Nephron progenitor cell (in vitro differentiated cells): ENCODE measurements around the gene PERM1.
"Not testable (repeated sequence)": the region's sequence is repeated elsewhere in the genome, so short reads cannot be mapped to it uniquely, and the experiment has no call there.

Source experiments
- DNase-seq: peaks from one replicate; pipeline ENCODE4 v3.0.0; 2021
- H3K27ac Mint-ChIP-seq: 2 replicates; pipeline ENCODE4 v1.8.0; 2021; ENCODE audit warnings: mild to moderate bottlenecking, moderate library complexity, mixed read lengths
- H3K27me3 Mint-ChIP-seq: 2 replicates; pipeline ENCODE4 v1.8.0; 2021; ENCODE audit warnings: mild to moderate bottlenecking, low read depth, mixed read lengths; ENCODE audit not compliant: poor library complexity
- H3K36me3 Mint-ChIP-seq: 2 replicates; pipeline ENCODE4 v1.8.0; 2021; ENCODE audit warnings: low read depth, mixed read lengths
- H3K4me1 Mint-ChIP-seq: 2 replicates; pipeline ENCODE4 v1.8.0; 2021; ENCODE audit warnings: mixed read lengths
- H3K4me3 Mint-ChIP-seq: 2 replicates; pipeline ENCODE4 v1.8.0; 2021; ENCODE audit warnings: mild to moderate bottlenecking, moderate library complexity, mixed read lengths
- H3K9me3 Mint-ChIP-seq: 2 replicates; pipeline ENCODE4 v1.8.0; 2021; ENCODE audit warnings: mild to moderate bottlenecking, moderate library complexity, mixed read lengths
- CTCF ChIP-seq: fragments of 200-600 bp; sonication (generic); IDR thresholded peaks from 2 replicates; pipeline ENCODE4 v1.5.0; 2021; ENCODE audit warnings: antibody characterized with exemption

PERM1 gene

DNA sequence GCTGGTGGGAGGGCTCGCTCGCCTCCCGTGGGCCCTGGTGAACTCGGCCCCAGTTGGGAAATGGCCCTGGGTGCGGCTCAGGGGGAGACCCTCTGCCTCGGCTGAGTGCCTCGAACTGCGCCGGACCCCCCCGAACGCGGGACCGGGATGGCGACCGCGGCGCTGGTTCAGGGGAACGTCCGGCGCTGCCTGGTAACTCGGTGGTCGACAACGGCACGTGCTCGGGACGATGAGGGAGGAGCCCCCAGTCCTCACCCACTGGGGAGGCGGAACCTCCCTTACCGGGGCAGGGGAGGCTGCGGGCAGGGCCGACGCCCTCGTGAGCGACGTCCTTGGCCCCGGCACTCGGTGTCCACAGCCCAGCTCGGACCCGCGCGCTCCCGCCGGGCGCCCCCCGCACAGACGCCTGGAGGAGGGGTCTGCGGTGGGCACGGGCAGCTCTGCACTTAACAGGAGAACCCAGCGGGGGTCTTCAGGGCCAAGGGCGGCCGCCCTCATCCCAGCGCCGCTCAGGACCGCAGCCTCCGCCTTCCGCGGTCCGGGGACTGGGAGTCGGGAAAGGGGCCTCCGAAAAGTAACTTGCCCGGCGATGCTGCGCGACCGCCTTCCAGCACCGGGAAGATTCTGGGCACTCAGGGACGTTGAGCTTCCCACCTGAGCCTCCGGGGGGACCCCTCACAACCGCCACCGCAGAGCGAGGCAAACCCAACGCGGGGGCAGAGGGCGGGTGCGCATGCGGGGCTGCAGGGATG, 16.3 kb upstream of the PERM1 start:
- peak; percentile 61 for DNase-seq
- peaks cover 33% of the 10 kb centered on the region for H3K27me3 Mint-ChIP-seq
- no peaks in the 10 kb centered on the region for H3K36me3 Mint-ChIP-seq
- H3K9me3 Mint-ChIP-seq: peaks cover 7% of the 10 kb centered on the region
- H3K27ac Mint-ChIP-seq: no peak overlapping the region
- peaks cover 16% of the 10 kb centered on the region for H3K4me1 Mint-ChIP-seq
- TF ChIP-seq CTCF: no peak
- peak overlapping the region; percentile 72 for H3K4me3 Mint-ChIP-seq

- peaks cover 12% of the 10 kb centered on the region for H3K9me3 Mint-ChIP-seq
- peaks cover 14% of the 10 kb centered on the region for H3K4me1 Mint-ChIP-seq
- no peak overlapping the region for H3K27ac Mint-ChIP-seq
- no peak for TF ChIP-seq CTCF
- H3K4me3 Mint-ChIP-seq: peak overlapping the region; percentile 8
- peaks cover 5% of the 10 kb centered on the region for H3K36me3 Mint-ChIP-seq
- H3K27me3 Mint-ChIP-seq: peaks cover 36% of the 10 kb centered on the region
- no peak for DNase-seq
Observed at GRCh38 chr1:997713-997992, 15.8 kb upstream of the PERM1 start.

DNA sequence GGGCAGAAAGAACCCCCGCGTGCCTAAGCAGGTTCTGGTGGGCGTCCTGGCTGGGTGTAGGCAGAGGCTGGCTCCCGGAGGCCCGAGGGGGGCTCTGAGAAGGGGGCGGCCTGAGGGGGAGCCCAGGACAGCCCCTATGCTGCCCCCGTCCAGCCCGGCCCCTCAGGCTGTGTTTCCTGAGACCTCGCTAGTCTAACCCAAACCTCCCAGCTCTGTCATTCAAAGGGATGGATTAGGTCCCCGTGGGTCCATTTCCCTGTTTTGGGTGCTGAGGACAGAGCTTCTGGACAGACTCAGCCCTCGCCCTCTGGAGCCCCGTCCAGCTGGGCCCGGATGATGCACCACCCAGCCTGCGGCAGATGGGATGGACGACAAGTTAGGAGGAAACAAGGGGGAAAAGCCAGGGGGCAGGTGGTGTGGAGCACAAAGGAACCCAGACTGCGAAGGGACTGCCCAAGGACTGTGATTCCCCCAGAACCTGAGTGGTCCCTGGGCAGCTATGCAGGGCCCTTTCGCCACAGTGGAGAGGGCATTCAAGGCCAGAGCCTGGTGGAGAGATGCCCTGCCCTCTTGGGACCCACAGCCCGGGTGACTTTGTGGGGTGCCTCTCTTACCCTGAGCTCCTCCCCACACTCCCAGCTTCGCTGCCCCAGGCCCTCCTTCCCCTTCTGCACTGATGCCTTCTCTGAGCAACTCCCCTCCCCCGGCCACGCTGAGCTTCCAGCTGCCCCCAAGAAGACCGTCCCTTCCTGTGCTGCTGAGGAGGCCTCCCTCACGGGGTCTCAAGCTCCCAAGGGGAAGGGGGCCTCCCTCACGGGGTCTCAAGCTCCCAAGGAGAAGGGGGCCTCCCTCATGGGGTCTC, 15.2 kb upstream of the PERM1 start:
- H3K9me3 Mint-ChIP-seq: peaks cover 18% of the 10 kb centered on the region
- peak overlapping the region; percentile 49 for H3K27ac Mint-ChIP-seq
- peaks cover 11% of the 10 kb centered on the region for H3K36me3 Mint-ChIP-seq
- no peak for DNase-seq
- TF ChIP-seq CTCF: no peak
- peaks cover 14% of the 10 kb centered on the region for H3K4me1 Mint-ChIP-seq
- peaks cover 42% of the 10 kb centered on the region for H3K27me3 Mint-ChIP-seq
- peak overlapping the region; percentile 56 for H3K4me3 Mint-ChIP-seq

GRCh38 chr1:995665-996633, 14.1 kb upstream of the PERM1 start:
- DNase-seq: peak; percentile 9
- Mint-ChIP-seq H3K27ac (no peak overlapping the region), H3K27me3 (peaks cover 49% of the 10 kb centered on the region), H3K4me1 (peaks cover 14% of the 10 kb centered on the region), H3K36me3 (peaks cover 15% of the 10 kb centered on the region), H3K4me3 (peak overlapping the region; percentile 44), H3K9me3 (peaks cover 29% of the 10 kb centered on the region)
- TF ChIP-seq CTCF: no peak

DNA sequence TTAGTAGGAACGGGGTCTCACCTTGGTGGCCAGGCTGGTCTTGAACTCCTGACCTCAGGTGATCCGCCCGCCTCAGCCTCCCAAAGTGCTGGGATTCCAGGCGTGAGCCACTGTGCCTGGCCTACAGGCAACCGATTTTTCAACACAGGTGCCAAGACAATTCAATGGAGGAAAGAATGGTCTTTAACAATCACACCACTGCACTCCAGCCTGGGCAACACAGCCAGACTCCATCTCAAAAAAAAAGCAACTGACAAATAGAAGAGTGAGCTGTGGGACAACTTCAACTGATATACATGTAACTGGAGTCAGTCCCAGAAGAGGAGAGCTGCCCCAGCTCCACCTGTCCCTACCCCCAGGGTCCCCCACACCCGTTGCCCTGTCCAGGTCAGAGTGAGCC, 12.7 kb upstream of the PERM1 start:
- not testable (repeated sequence) for H3K4me3 Mint-ChIP-seq, H3K27ac Mint-ChIP-seq, DNase-seq
- H3K36me3 Mint-ChIP-seq: peaks cover 15% of the 10 kb centered on the region
- H3K9me3 Mint-ChIP-seq: peaks cover 42% of the 10 kb centered on the region
- H3K27me3 Mint-ChIP-seq: peaks cover 56% of the 10 kb centered on the region
- H3K4me1 Mint-ChIP-seq: peaks cover 14% of the 10 kb centered on the region
